NCI-H1417 (cell line): Measurements from ENCODE around the gene NUP37.

Source experiments
- DNase-seq, 3 experiments: peaks; one replicate each; lab custom pipeline; 2025; lab: John Stamatoyannopoulos, UW

NUP37 gene

GRCh38 chr12:102026728-102027127 is 93.2 kb downstream of the NUP37 start:
- no peak for DNase-seq

- no peak for DNase-seq
Measured at GRCh38 chr12:102024765-102025164, 95.1 kb downstream of the NUP37 start.

DNA sequence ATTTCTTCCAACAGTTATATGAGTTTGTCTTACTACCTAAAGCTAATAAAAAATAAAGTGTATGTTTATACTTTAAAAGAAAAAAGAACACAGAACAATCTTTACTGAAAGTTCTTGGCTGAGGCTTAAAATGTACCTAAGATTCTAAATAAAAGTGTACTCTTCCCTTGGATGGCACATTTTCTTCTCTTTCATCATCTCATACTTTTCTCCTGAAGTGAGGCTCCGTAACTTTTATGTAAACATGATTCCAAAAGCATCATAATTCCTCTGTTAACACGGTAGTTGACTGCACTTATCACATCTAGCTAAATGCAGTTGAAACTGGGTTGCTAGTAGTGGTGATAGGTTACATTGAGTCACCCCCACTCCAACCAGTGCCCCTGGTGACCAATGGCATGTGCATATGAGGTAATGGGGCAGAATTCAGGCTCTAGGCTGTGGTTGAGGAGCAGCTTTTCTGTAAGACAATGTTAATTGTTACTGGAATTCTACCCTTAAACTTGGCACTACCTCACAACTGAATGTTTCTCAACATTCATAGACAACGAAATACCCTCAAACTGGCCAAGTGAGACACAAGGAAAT is 96.5 kb downstream of the NUP37 start:
- DNase-seq: no peak
